Astrocyte (in vitro differentiated cells and primary cell): ENCODE results near the gene MIR17HG.

Experiments
- CTCF ChIP-seq: IDR thresholded peaks from 2 replicates; pipeline ENCODE4 v1.5.1; 2011; ENCODE audit warnings: low read depth, mild to moderate bottlenecking, inconsistent platforms, low read length, moderate library complexity; ENCODE audit not compliant: insufficient read depth
- EZH2 ChIP-seq: IDR thresholded peaks from 2 replicates; pipeline ENCODE4 v1.6.1; 2012; ENCODE audit warnings: mild to moderate bottlenecking, low read length, inconsistent platforms; ENCODE audit not compliant: insufficient read depth

GRCh38 chr13:91369441-91369831, 21.9 kb downstream of the MIR17HG start:
- TF ChIP-seq CTCF: no peak
- TF ChIP-seq EZH2: no peak
